ENCODE measurements around the gene LHPP.

The LHPP gene

DNA sequence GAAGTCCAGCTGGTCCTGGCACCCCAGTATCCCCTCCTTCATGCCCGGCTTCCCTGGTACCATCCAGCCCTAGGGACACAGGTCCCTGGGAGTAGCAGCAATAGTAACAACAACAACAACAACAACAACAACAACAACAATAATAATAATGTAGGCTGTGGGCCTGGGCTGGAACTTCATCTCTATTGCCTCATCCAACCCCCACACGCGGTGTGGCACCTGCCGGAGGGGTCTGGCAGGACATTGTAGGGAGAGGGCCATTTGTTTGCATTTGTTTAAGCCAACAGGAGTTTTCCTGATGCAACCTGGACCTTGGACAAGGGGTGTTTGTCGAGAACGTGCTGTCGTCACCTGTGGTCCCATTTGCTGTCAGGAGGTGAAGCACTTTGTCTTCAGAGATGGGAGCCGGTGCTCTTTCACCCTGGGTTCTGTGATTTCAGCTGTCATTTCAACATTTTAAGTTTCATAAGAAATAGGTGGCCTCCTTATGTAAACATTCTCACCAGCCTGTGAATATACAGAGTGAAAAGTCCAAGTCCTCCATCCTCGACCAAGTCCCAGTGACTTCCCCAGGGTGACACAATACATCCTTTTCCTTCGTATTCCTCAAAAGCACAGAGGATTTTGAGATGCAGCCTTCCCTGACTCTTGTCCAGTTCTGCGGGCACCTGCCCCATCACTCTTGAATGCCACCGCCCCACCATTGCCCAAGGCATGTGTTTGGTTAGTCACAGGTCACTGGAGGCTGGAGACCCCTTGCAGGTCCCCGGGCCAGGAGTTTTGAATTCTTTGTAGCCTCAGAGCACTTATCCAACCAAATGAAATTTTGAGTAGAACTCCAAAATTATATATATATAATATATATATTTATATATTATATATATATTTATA lies 9.2 kb downstream of the LHPP start:
- H3K9me3 Mint-ChIP-seq, result no peaks in the 10 kb centered on the region
- H3K36me3 Mint-ChIP-seq (ENCODE audit: low read depth), result no peaks in the 10 kb centered on the region
- intact Hi-C loops (cut with micrococcal nuclease), result no loop called here
- no peak overlapping the region for H3K27ac Mint-ChIP-seq
- H3K4me3 Mint-ChIP-seq, result no peak overlapping the region
- H3K27me3 Mint-ChIP-seq, result no peaks in the 10 kb centered on the region
- H3K4me1 Mint-ChIP-seq (ENCODE audit: low read depth), result no peaks in the 10 kb centered on the region

DNA sequence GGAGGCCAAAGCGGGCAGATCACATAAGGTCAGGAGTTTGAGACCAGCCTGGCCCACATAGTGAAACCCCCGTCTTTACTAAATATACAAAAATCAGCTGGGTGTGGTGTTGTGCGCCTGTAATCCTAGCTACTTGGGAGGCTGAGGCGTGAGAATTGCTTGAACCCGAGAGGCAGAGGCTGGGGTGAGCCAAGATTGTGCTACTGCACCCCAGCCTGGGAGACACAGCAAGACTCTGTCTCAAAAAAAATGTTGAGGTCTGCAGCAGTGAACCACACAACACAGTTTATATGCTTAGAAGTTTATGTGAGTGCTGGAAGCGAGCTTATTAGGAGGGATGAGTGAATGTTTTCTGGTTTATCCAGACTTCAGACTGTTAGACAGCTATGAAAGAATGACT lies 10.4 kb downstream of the LHPP start:
- H3K27me3 Mint-ChIP-seq, result no peaks in the 10 kb centered on the region
- intact Hi-C loops (cut with micrococcal nuclease), result no loop called here

DNA sequence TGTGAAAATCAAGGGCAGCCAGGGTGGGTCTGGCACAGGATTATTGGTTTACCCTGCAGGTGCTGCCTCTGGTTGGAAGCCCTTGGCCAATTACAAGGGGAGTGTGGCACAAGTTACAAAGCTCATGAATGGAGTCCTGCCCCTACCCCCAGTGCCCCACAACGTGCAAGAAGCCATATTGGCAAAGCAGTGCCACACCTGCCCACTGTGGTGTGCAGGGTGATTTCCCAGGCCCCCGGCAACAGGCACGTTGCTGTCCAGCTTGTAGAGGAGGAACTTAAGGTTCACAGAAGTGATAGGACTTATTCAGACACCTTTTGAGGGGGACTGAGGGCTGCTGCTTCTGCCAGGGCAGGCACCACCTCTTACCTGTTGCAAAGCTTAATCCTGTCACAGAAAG lies 11.4 kb downstream of the LHPP start:
- Mint-ChIP-seq H3K36me3 (ENCODE audit: low read depth) (no peaks in the 10 kb centered on the region), H3K4me3 (no peak overlapping the region), H3K4me1 (ENCODE audit: low read depth) (no peaks in the 10 kb centered on the region), H3K9me3 (no peaks in the 10 kb centered on the region), H3K27ac (no peak overlapping the region), H3K27me3 (no peaks in the 10 kb centered on the region)
- intact Hi-C loops (cut with micrococcal nuclease), result no loop called here

More for the DNA sequence above, 10.4 kb downstream of the LHPP start:
- Mint-ChIP-seq H3K27ac (no peak overlapping the region), H3K4me3 (no peak overlapping the region), H3K9me3 (no peaks in the 10 kb centered on the region), H3K4me1 (ENCODE audit: low read depth) (no peaks in the 10 kb centered on the region), H3K36me3 (ENCODE audit: low read depth) (no peaks in the 10 kb centered on the region)

DNA sequence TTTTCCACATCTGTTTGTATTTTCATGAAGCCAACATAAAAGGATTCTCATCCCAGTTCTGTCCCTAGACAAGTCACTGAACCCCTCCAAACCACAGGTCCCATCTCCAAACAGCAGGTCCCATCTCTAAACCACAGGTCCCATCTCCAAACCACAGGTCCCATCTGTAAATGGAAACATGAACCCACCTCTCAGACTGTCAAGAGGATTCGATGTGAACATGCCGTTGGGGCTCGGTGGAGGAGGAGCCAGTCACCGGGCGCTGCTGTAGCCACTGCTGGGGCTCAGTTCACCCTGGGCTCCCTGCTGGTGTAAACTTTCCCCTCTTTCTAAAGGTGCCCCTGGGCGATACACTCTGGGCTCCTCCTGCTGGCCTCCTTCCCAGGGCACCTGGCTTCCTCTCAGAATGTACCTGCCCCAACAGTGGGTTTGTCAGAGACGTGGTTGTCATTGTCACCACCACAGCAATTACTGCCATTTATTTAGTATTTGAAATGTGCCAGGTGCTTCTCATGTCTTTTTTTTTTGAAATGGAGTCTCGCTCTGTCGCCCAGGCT lies 13.0 kb downstream of the LHPP start:
- Mint-ChIP-seq H3K9me3 (no peaks in the 10 kb centered on the region), H3K36me3 (ENCODE audit: low read depth) (no peaks in the 10 kb centered on the region), H3K27ac (no peak overlapping the region), H3K4me3 (no peak overlapping the region), H3K27me3 (no peaks in the 10 kb centered on the region), H3K4me1 (ENCODE audit: low read depth) (no peaks in the 10 kb centered on the region)
- intact Hi-C loops (cut with micrococcal nuclease), result no loop called here

DNA sequence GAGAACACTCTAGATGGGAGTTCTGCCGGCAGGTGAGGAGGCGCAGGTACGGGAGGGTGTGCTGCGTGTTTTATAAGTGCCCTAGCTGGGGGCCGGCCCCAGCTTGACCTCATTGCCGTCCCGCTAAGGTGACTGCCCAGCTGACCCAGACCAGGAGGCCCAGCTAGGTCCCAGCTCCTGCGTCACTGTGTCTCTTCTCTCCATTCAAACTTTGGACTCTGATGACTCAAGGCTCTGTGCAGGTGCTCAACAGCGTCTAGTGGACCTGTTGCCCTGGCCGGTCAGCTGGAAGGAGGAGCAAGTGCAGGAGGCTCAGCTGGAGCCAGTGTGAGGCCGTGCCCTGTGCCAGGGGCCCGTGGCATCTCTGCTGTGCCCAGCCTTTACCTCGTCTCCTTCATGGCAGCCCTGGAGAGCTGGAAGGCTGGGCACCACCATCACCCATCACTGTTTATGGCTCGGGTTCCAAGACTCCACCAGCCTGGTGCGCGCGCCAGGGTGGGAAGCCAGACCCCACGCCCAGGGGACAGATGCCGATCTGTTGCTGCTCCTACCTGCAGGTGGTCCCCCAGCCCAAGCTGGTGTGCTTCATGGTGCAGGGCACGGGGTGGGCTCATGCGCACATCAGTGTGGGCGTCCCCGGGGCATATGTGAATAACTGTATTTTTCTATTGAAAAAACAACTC lies 14.6 kb downstream of the LHPP start:
- Mint-ChIP-seq H3K4me3 (no peak overlapping the region), H3K4me1 (ENCODE audit: low read depth) (no peaks in the 10 kb centered on the region), H3K36me3 (ENCODE audit: low read depth) (no peaks in the 10 kb centered on the region), H3K9me3 (no peaks in the 10 kb centered on the region), H3K27me3 (no peaks in the 10 kb centered on the region), H3K27ac (no peak overlapping the region)
- intact Hi-C loops (cut with micrococcal nuclease), result no loop called here

DNA sequence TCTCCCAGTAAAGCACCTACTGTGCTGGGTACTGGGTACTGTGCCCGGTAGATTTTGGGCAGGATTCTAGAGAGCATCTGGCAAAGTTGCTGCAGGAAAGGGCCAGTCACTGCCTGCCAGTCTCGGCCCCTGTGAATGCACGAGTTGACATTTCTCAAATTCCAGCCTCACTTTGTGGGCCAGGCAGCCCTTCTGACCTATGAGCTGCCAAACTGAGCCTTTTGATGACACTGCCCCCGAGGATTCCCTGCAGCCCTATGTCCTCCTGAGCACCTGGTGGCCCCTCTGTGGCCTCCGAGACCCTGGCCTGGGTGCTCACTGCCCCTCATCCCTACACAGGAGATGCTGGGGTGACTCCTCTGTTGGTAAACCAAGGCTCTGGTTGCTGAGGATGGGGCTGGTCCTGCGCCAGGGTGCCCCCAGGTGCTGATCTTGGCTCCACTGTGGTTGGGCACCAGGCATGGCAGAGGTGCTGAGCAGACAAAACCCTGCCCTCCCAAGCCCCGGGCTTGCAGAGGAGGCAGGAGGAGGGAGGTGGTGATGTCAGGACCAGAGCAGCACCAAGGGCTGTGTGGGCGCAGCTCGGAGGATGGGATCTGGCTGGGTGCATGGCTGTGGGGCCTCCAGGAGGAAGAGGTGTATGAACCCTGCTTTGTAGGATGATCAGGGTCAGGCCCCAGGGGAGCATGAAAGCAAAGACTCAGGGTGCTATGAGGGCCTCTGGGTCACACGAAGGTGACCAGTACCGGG lies 16.2 kb downstream of the LHPP start:
- no peaks in the 10 kb centered on the region for H3K36me3 Mint-ChIP-seq (ENCODE audit: low read depth)
- H3K4me3 Mint-ChIP-seq, result no peak overlapping the region
- intact Hi-C loops (cut with micrococcal nuclease), result no loop called here
- H3K27me3 Mint-ChIP-seq, result no peaks in the 10 kb centered on the region
- no peak overlapping the region for H3K27ac Mint-ChIP-seq
- H3K9me3 Mint-ChIP-seq, result no peaks in the 10 kb centered on the region
- H3K4me1 Mint-ChIP-seq (ENCODE audit: low read depth), result no peaks in the 10 kb centered on the region

DNA sequence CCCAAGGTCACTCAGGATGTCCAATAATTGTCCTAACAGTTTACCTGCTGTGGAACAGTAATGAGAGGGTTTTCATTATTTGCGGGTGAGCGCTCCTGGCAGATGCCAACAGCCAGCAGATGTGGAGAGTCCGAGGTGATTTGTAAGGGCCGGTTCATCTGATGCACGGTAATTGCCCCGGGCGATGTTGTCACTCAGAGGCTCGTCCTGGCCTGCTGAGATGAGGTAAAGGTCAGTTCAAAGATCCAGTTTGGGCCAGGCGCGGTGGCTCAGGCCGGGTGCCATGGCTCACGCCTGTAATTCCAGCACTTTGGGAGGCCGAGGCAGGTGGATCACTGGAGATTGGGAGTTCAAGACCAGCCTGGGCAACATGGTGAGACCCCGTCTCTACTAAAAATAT lies 16.9 kb downstream of the LHPP start:
- intact Hi-C loops (cut with micrococcal nuclease), result no loop called here
- no peak overlapping the region for H3K4me3 Mint-ChIP-seq
- H3K27me3 Mint-ChIP-seq, result no peaks in the 10 kb centered on the region
- H3K27ac Mint-ChIP-seq, result no peak overlapping the region
- H3K4me1 Mint-ChIP-seq (ENCODE audit: low read depth), result no peaks in the 10 kb centered on the region
- no peaks in the 10 kb centered on the region for H3K9me3 Mint-ChIP-seq
- no peaks in the 10 kb centered on the region for H3K36me3 Mint-ChIP-seq (ENCODE audit: low read depth)

DNA sequence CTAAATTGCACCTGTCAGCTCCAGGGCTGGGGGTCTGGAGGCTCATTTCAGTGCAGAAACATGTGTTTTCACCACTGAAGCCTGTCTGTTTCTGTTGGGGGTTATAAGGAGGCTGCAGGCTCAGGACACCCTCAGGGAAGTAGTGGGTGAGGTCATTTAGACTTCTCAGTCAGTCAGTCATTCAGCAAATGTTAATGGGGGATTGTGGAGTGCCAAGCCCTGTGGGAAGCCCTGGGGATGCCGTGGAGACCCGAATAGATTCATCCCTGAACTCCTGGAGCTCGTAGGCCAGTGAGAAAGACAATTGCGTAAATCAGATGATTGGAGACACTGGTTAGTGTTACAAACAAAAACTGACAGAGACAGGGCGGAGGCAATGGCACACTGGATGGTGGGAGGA lies 19.2 kb downstream of the LHPP start:
- H3K27ac Mint-ChIP-seq, result no peak overlapping the region
- no peaks in the 10 kb centered on the region for H3K4me1 Mint-ChIP-seq (ENCODE audit: low read depth)
- H3K9me3 Mint-ChIP-seq, result no peaks in the 10 kb centered on the region
- H3K27me3 Mint-ChIP-seq, result no peaks in the 10 kb centered on the region
- H3K4me3 Mint-ChIP-seq, result no peak overlapping the region
- intact Hi-C loops (cut with micrococcal nuclease), result no loop called here
- no peaks in the 10 kb centered on the region for H3K36me3 Mint-ChIP-seq (ENCODE audit: low read depth)

DNA sequence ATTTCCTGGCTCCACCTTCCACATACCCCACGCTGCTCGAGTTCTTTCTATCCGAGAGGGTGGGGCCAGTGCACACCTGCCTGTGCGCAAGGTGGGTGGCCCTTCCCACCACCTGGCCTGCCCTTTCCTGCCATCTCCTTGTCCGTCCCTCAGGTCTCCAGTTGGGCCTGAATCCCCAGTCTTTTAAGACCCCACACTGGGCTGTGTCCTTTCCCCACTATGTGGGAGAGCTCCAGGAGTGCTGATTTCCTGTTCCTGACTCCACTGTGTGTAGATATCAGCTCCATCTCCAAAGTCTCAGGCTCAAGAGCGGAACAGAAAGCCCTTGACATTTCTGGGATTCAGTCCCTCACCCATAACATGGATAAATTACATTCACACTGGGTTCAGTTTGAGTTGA lies 20.1 kb downstream of the LHPP start:
- Mint-ChIP-seq H3K36me3 (ENCODE audit: low read depth) (no peaks in the 10 kb centered on the region), H3K27ac (no peak overlapping the region), H3K27me3 (no peaks in the 10 kb centered on the region)

DNA sequence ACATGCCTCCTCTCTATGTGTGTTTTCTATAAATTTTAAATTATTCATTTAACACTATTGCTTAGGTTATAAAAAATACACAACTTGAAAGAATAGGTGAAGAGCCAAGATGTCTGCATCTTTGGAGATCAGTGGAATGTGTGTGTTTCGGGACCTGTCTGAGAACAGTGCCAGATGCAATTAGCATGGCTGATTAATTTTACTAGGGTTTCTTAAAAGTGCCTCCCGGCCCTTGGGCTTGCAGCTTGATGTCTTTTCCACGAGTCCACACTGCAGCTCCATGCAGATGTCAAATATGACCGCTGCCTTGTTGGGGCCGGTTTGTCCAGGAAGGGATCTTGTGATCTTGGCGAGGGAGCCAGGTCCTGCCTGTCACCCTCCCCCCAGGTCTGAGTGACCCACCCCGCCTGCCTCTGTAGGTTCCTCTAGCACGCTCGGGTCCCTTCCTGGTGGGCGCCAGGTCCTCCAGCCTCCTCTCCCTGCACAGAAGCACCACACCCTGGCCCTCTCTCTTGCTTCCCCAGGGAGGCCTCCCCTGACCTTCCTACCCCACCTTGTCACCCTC lies 20.7 kb downstream of the LHPP start:
- intact Hi-C loops (cut with micrococcal nuclease), result no loop called here
- H3K9me3 Mint-ChIP-seq, result no peaks in the 10 kb centered on the region
- no peaks in the 10 kb centered on the region for H3K27me3 Mint-ChIP-seq
- peaks cover 3% of the 10 kb centered on the region for H3K36me3 Mint-ChIP-seq (ENCODE audit: low read depth)
- H3K4me3 Mint-ChIP-seq, result no peak overlapping the region
- no peak overlapping the region for H3K27ac Mint-ChIP-seq
- H3K4me1 Mint-ChIP-seq (ENCODE audit: low read depth), result no peaks in the 10 kb centered on the region

More for the DNA sequence above, 20.1 kb downstream of the LHPP start:
- intact Hi-C loops (cut with micrococcal nuclease), result no loop called here
- Mint-ChIP-seq H3K4me1 (ENCODE audit: low read depth) (no peaks in the 10 kb centered on the region), H3K4me3 (no peak overlapping the region), H3K9me3 (no peaks in the 10 kb centered on the region)

DNA sequence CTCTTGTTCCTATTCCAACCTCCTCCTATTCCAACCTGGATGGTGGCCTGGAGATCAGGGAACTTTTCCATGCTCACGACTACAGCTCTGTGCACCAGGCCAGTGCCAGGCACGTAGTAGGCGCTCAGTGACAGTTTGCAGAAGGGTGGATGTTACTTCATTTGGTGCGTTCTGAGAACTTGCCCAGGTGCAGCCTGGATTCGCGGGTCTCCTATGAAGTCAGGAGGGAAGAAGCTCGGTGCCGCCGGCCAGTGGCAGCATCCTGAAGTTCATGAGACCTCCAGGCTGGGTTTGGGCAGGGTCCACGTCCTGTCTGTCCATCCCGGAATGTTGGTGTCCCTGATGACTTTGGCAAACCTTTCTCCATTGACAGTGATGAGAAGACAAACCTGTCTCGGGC lies 21.3 kb downstream of the LHPP start:
- intact Hi-C loops (cut with micrococcal nuclease), result no loop called here
- no peak overlapping the region for H3K4me3 Mint-ChIP-seq

DNA sequence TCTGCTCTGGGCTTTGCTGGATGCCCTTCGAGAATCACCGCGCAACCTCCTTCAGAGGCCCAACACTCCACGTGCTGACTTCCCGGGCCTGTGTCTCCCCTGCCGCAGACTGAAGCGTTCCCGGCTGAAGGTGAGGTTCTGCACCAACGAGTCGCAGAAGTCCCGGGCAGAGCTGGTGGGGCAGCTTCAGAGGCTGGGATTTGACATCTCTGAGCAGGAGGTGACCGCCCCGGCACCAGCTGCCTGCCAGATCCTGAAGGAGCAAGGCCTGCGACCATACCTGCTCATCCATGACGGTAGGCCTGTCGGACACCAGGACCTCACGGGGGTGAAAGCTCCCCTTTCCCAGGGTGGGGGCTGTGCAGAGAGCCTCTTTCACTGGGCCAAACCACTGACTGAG lies 22.4 kb downstream of the LHPP start:
- Mint-ChIP-seq H3K27me3 (no peaks in the 10 kb centered on the region), H3K27ac (no peak overlapping the region), H3K4me3 (no peak overlapping the region), H3K9me3 (no peaks in the 10 kb centered on the region), H3K36me3 (ENCODE audit: low read depth) (peaks cover 15% of the 10 kb centered on the region), H3K4me1 (ENCODE audit: low read depth) (no peaks in the 10 kb centered on the region)
- intact Hi-C loops (cut with micrococcal nuclease), result no loop called here

More for the DNA sequence above, 21.3 kb downstream of the LHPP start:
- Mint-ChIP-seq H3K9me3 (no peaks in the 10 kb centered on the region), H3K27ac (no peak overlapping the region), H3K4me1 (ENCODE audit: low read depth) (no peaks in the 10 kb centered on the region), H3K27me3 (no peaks in the 10 kb centered on the region), H3K36me3 (ENCODE audit: low read depth) (peaks cover 6% of the 10 kb centered on the region)

DNA sequence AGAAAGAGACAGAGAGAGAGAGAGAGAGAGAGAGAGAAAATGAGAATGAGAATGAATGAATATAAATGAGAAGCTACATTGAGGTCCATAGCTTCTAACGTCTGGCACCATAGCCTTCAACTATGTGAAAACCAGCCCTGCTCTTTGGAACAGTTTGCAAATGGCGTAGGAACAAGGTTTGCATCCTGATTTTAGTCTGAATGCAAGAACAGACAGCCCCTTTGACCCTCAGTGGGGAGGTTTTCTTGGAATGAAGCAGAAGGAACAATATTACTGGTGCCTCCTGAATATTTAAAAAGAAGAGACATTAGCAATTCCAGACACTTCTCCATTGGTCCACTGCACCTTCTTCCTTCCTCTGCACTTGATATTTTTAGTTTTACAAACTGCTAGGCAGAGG lies 23.0 kb downstream of the LHPP start:
- peaks cover 15% of the 10 kb centered on the region for H3K36me3 Mint-ChIP-seq (ENCODE audit: low read depth)
- no peaks in the 10 kb centered on the region for H3K9me3 Mint-ChIP-seq
- H3K27ac Mint-ChIP-seq, result no peak overlapping the region
- intact Hi-C loops (cut with micrococcal nuclease), result no loop called here
- H3K4me1 Mint-ChIP-seq (ENCODE audit: low read depth), result no peaks in the 10 kb centered on the region
- no peak overlapping the region for H3K4me3 Mint-ChIP-seq
- H3K27me3 Mint-ChIP-seq, result no peaks in the 10 kb centered on the region

DNA sequence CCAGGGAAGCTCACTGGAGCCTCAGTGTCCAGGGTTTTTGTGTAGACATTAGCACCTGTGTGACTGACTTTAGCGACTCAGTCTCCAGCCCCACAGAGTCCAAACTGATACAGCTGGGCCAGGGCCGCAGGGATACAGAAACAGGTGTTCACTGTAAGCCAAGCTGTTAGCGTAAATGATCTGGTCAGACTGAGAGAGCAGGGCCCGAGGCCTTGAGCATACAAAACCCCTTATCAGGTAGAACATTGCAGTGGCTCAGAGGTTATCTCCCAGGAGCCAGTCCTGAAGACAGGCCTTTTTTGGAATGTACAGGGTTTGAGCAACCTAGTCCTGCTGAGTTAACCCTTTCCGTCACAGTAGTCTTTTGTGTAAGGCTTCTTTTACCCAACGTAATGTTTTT lies 25.0 kb downstream of the LHPP start:
- H3K36me3 Mint-ChIP-seq (ENCODE audit: low read depth), result peaks cover 15% of the 10 kb centered on the region

More for the DNA sequence above, 25.0 kb downstream of the LHPP start:
- Mint-ChIP-seq H3K27me3 (no peaks in the 10 kb centered on the region), H3K9me3 (no peaks in the 10 kb centered on the region), H3K4me3 (no peak overlapping the region), H3K27ac (no peak overlapping the region), H3K4me1 (ENCODE audit: low read depth) (no peaks in the 10 kb centered on the region)
- intact Hi-C loops (cut with micrococcal nuclease), result no loop called here

All from dendritic cell treated with granulocyte-macrophage colony-stimulating factor and Interleukin-4, amounts not matched to agents 40 ng/mL and 50 ng/mL, for 4 days (primary cell).